Fibroblast of villous mesenchyme (primary cell): ENCODE measurements around the gene PSD2. TPM values are rescaled to one million over a fixed set of nuclear protein-coding genes. Genes with fewer than 3 reads are reported as not detected.

Experiments used
- DNase-seq: peaks from one replicate; pipeline ENCODE4 v3.0.0-alpha.2; 2010; ENCODE audit warnings: low read depth
- H3K4me3 ChIP-seq: 2 replicates; pipeline ENCODE4 v1.5.1; 2011; ENCODE audit warnings: low read depth, mild to moderate bottlenecking, low read length
- CTCF ChIP-seq: IDR thresholded peaks from 2 replicates; pipeline ENCODE4 v1.5.1; 2012; ENCODE audit warnings: low read depth, mild to moderate bottlenecking, low read length; ENCODE audit not compliant: insufficient read depth
- small RNA-seq: library from RNA; depleted of rRNA; stranded (forward); fragments of <200 nt; gene quantifications from one replicate; pipeline ENCODE3, GENCODE V24; 2012
- total RNA-seq: library from RNA; depleted of rRNA; stranded (reverse); fragments of >200 nt; gene quantifications from 2 replicates; pipeline ENCODE4 v1.2.3, GENCODE V29; 2012

PSD2 gene
- total RNA-seq, 1 donor = not detected

DNA sequence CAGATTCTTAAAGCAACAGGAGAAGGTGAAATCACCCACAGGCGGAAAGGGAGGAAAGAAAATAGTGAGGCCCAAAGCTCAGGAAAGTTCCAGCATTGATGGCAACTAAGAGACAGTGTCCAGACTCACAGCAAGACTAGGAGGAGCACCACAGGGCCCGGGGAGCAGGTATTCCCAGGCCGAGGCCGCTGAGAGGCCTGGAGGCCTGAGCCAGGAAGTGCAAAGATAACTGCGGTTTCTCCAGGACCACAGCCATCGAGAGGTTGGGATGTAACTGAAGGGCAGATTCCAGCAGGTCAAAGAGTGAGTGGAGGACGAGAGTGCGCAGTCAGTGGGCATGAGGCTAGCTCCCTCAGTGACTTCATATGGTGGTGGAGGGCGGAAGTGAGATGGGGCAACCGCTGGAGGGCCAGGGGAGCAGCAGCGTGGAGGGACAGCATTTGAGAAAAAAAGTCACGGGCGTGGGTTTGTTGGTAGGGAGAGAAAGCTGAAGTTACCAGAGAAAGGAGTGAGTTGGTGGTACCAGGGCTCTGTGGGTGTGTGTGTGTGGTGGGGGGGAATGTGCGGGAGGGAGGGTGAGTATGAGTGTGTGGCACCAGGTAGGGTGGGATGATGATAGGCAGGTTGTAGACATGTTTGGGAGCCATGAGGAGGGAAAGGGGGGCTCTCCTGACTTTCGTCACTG is 89.7 kb downstream of the PSD2 start:
- DNase-seq = no peak
- no peak for TF ChIP-seq CTCF
- no peak overlapping the region for H3K4me3 ChIP-seq

DNA sequence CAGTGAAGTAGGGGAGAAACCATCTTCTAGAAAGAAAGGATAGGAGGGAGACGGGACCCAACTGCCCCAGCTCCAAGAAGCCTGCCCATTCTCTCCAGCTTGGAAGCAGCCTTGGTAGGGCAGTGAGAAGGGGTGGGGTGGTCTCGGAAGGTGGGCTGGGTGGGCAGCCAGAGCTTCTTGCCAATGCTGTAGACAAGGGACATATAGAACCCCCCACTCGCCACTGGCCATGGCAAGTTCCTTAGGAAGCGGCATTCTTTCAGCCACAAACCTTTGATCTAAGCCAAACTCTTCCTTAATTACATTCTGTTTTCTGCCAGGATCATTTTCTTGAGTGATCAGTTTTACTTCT is 90.2 kb downstream of the PSD2 start:
- H3K4me3 ChIP-seq = no peak overlapping the region
- no peak for TF ChIP-seq CTCF
- DNase-seq = no peak

- H3K4me3 ChIP-seq = no peak overlapping the region
- DNase-seq = no peak
- TF ChIP-seq CTCF = no peak
These were observed 90.6 kb downstream of the PSD2 start for GRCh38 chr5:139886213-139886612.

- no peak for TF ChIP-seq CTCF
- H3K4me3 ChIP-seq = no peak overlapping the region
These were observed 92.8 kb downstream of the PSD2 start for GRCh38 chr5:139888370-139888769.

DNA sequence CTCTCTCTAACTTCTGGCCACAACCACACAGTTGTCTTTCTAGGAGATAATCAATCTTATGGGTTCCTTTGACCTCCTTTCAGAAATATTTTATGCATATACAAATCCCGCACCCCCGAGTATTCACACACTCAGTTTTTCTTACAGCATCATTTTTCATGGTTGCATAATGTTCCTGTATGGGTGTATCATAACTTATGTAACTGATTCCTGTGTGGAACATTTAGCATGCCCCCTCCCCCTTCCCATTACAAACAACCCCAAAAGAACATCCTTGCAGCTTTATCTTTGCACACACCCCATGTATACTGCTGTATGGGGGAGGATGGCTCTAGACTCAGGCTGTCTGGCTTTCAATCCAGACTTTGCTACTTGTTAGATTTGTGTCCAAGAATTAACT is 93.8 kb downstream of the PSD2 start:
- H3K4me3 ChIP-seq = no peak overlapping the region
- DNase-seq = no peak
- no peak for TF ChIP-seq CTCF

More at GRCh38 chr5:139888370-139888769, 92.8 kb downstream of the PSD2 start:
- no peak for DNase-seq

DNA sequence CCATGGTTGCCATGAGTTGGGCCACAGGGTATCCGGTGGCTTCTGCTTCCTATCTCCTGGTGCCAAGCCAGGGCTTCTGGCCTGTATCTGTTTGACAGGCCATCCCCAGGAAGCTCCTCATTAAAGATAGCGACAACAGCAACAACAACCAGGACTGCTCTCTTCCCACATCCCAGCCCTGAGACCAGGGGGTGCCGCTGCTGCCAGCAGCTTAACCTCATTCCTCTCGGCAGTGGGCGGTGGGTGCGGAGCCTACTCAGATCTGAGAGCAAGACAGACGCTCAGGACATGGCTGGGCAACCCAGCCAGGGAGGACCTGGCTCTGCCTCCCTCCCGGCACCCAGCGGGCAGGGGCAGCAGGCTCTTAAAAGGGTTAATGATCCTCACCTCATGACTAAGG is 98.3 kb downstream of the PSD2 start:
- no peak for TF ChIP-seq CTCF
- DNase-seq = peak; percentile 12
- H3K4me3 ChIP-seq = no peak overlapping the region

Small RNA genes lying within 50 kb of the gene (small RNA-seq; reads per million reads assigned to genes)
- gene AC008667.4 = not detected

Other genes starting within 250 kb of the PSD2 start
- 53.8 and 56.6 TPM in 2 replicates for gene UBE2D2, start 234.5 kb upstream of the PSD2 start, total RNA-seq
- 75.4 and 79.5 TPM in 2 replicates for gene CXXC5, start 147.5 kb upstream of the PSD2 start, total RNA-seq
- under 0.01 and 0.64 TPM in 2 replicates for gene NRG2, start 247.5 kb downstream of the PSD2 start, total RNA-seq